ENCODE results near the gene EDRF1.

The EDRF1 gene

DNA sequence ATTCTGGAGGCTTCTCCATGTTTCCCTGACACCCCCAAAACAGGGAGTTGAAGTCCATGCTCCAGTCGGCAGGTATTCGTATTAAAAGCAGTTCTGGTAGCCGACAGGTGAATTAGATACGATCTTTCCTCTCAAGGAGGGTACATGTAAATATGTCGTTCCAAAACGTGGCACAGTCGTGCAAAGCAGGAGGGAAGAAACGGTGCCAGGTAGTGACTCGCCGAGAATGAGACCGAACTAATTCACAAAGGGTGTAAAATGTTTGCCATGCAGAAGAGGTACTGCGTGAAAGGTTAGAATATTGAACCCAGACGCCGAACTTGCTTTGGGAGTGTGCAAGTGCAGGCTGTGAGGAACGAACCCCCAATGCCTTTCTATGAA is 483 bp downstream of the EDRF1 start:
- no peak for ATAC-seq
- TF ChIP-seq BACH2 (CRISPR knock-in tag; IDR thresholded peaks at IDR 0.05; ENCODE audit: borderline replicate concordance) (no peak), ZC3H10 (CRISPR knock-in tag; IDR thresholded peaks at IDR 0.05) (no peak), ZFP3 (CRISPR knock-in tag; IDR thresholded peaks at IDR 0.05) (no peak), CSDC2 (CRISPR knock-in tag; IDR thresholded peaks at IDR 0.05) (no peak), ZNF565 (CRISPR knock-in tag; conservative IDR thresholded peaks at IDR 0.05; ENCODE audit: low read depth) (no peak), SNAI2 (CRISPR knock-in tag; IDR thresholded peaks at IDR 0.05) (no peak), ZNF8 (CRISPR knock-in tag; IDR thresholded peaks at IDR 0.05) (no peak), OSR1 (CRISPR knock-in tag; IDR thresholded peaks at IDR 0.05) (no peak)
- TF ChIP-seq, protein P1, sequence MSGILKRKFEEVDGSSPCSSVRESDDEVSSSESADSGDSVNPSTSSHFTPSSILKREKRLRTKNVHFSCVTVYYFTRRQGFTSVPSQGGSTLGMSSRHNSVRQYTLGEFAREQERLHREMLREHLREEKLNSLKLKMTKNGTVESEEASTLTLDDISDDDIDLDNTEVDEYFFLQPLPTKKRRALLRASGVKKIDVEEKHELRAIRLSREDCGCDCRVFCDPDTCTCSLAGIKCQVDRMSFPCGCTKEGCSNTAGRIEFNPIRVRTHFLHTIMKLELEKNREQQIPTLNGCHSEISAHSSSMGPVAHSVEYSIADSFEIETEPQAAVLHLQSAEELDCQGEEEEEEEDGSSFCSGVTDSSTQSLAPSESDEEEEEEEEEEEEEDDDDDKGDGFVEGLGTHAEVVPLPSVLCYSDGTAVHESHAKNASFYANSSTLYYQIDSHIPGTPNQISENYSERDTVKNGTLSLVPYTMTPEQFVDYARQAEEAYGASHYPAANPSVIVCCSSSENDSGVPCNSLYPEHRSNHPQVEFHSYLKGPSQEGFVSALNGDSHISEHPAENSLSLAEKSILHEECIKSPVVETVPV (CRISPR knock-in tag; IDR thresholded peaks at IDR 0.05), result no peak
- TF ChIP-seq, protein P2, sequence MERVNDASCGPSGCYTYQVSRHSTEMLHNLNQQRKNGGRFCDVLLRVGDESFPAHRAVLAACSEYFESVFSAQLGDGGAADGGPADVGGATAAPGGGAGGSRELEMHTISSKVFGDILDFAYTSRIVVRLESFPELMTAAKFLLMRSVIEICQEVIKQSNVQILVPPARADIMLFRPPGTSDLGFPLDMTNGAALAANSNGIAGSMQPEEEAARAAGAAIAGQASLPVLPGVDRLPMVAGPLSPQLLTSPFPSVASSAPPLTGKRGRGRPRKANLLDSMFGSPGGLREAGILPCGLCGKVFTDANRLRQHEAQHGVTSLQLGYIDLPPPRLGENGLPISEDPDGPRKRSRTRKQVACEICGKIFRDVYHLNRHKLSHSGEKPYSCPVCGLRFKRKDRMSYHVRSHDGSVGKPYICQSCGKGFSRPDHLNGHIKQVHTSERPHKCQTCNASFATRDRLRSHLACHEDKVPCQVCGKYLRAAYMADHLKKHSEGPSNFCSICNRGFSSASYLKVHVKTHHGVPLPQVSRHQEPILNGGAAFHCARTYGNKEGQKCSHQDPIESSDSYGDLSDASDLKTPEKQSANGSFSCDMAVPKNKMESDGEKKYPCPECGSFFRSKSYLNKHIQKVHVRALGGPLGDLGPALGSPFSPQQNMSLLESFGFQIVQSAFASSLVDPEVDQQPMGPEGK (CRISPR knock-in tag; IDR thresholded peaks at IDR 0.05; ENCODE audit: borderline replicate concordance), result no peak

DNA sequence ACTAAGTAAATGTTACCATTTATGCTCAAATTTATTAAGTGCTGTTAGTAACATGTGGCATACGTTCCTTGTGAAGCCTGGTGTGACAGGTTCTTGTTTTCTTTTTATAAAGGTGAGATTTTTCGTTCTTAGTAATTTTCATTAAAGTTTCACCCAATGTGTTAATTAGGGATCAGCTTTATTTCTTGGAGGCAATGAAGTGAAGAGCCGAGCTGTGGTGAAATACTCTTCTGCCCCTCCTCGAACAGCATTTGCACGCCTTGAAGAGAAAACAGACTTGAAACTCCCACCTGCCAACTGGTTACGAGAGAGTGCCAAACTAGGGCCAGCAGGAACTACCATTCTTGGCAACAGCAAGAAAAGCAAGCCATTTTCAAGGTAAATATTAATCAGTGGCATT is 1.5 kb downstream of the EDRF1 start:
- no peak for ATAC-seq
- TF ChIP-seq RARB (CRISPR knock-in tag; IDR thresholded peaks at IDR 0.05) (no peak), PPARA (CRISPR knock-in tag; IDR thresholded peaks at IDR 0.05; ENCODE audit: borderline replicate concordance) (no peak), SNAI2 (CRISPR knock-in tag; IDR thresholded peaks at IDR 0.05) (no peak), ESRRG (CRISPR knock-in tag; IDR thresholded peaks at IDR 0.05) (no peak)
- TF ChIP-seq, protein P3, sequence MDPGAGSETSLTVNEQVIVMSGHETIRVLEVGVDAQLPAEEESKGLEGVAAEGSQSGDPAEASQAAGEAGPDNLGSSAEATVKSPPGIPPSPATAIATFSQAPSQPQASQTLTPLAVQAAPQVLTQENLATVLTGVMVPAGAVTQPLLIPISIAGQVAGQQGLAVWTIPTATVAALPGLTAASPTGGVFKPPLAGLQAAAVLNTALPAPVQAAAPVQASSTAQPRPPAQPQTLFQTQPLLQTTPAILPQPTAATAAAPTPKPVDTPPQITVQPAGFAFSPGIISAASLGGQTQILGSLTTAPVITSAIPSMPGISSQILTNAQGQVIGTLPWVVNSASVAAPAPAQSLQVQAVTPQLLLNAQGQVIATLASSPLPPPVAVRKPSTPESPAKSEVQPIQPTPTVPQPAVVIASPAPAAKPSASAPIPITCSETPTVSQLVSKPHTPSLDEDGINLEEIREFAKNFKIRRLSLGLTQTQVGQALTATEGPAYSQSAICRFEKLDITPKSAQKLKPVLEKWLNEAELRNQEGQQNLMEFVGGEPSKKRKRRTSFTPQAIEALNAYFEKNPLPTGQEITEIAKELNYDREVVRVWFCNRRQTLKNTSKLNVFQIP (CRISPR knock-in tag; IDR thresholded peaks at IDR 0.05; ENCODE audit: borderline replicate concordance, low read depth), result no peak
- TF ChIP-seq, protein P4, sequence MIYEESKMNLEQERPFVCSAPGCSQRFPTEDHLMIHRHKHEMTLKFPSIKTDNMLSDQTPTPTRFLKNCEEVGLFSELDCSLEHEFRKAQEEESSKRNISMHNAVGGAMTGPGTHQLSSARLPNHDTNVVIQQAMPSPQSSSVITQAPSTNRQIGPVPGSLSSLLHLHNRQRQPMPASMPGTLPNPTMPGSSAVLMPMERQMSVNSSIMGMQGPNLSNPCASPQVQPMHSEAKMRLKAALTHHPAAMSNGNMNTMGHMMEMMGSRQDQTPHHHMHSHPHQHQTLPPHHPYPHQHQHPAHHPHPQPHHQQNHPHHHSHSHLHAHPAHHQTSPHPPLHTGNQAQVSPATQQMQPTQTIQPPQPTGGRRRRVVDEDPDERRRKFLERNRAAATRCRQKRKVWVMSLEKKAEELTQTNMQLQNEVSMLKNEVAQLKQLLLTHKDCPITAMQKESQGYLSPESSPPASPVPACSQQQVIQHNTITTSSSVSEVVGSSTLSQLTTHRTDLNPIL (CRISPR knock-in tag; IDR thresholded peaks at IDR 0.05; ENCODE audit: low read depth), result no peak
- TF ChIP-seq, protein P5, sequence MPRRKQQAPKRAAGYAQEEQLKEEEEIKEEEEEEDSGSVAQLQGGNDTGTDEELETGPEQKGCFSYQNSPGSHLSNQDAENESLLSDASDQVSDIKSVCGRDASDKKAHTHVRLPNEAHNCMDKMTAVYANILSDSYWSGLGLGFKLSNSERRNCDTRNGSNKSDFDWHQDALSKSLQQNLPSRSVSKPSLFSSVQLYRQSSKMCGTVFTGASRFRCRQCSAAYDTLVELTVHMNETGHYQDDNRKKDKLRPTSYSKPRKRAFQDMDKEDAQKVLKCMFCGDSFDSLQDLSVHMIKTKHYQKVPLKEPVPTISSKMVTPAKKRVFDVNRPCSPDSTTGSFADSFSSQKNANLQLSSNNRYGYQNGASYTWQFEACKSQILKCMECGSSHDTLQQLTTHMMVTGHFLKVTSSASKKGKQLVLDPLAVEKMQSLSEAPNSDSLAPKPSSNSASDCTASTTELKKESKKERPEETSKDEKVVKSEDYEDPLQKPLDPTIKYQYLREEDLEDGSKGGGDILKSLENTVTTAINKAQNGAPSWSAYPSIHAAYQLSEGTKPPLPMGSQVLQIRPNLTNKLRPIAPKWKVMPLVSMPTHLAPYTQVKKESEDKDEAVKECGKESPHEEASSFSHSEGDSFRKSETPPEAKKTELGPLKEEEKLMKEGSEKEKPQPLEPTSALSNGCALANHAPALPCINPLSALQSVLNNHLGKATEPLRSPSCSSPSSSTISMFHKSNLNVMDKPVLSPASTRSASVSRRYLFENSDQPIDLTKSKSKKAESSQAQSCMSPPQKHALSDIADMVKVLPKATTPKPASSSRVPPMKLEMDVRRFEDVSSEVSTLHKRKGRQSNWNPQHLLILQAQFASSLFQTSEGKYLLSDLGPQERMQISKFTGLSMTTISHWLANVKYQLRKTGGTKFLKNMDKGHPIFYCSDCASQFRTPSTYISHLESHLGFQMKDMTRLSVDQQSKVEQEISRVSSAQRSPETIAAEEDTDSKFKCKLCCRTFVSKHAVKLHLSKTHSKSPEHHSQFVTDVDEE (CRISPR knock-in tag; IDR thresholded peaks at IDR 0.05), result no peak

DNA sequence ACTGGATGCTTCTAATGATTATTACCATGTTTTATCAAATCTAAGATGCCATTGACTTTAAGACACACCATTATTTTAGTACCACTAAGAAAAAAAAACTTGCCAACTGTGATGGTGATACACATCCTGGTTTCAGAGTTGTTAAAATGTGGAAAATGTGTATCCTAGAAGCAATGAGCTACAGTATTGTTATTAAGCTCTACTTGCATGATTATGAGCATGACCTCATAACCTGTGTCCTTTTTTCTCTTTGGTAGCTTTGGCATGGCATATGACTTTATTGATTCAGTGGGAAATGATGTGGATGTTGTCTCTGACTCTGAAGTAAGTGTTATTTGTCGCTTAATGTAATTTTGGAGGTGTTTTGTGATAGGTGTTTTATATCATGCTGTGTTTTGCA is 3.3 kb downstream of the EDRF1 start:
- TF ChIP-seq ZFP30 (CRISPR knock-in tag; IDR thresholded peaks at IDR 0.05) (no peak), ZFP3 (CRISPR knock-in tag; IDR thresholded peaks at IDR 0.05) (no peak), BACH2 (CRISPR knock-in tag; IDR thresholded peaks at IDR 0.05; ENCODE audit: borderline replicate concordance) (no peak), ZNF565 (CRISPR knock-in tag; conservative IDR thresholded peaks at IDR 0.05; ENCODE audit: low read depth) (no peak), TOX (CRISPR knock-in tag; IDR thresholded peaks at IDR 0.05; ENCODE audit: borderline replicate concordance) (no peak), ZNF70 (CRISPR knock-in tag; IDR thresholded peaks at IDR 0.05) (no peak), PPARA (CRISPR knock-in tag; IDR thresholded peaks at IDR 0.05; ENCODE audit: borderline replicate concordance) (no peak), ISL1 (CRISPR knock-in tag; IDR thresholded peaks at IDR 0.05) (no peak), ZNF8 (CRISPR knock-in tag; IDR thresholded peaks at IDR 0.05) (no peak), TCF4 (CRISPR knock-in tag; IDR thresholded peaks at IDR 0.05; ENCODE audit: borderline replicate concordance) (no peak), CSDC2 (CRISPR knock-in tag; IDR thresholded peaks at IDR 0.05) (no peak), RARB (CRISPR knock-in tag; IDR thresholded peaks at IDR 0.05) (no peak), SNAI2 (CRISPR knock-in tag; IDR thresholded peaks at IDR 0.05) (no peak), ESRRG (CRISPR knock-in tag; IDR thresholded peaks at IDR 0.05) (no peak), OSR1 (CRISPR knock-in tag; IDR thresholded peaks at IDR 0.05) (no peak)
- TF ChIP-seq, protein P1 (CRISPR knock-in tag; IDR thresholded peaks at IDR 0.05), result no peak
- TF ChIP-seq, protein P3 (CRISPR knock-in tag; IDR thresholded peaks at IDR 0.05; ENCODE audit: borderline replicate concordance, low read depth), result no peak
- TF ChIP-seq, protein P4 (CRISPR knock-in tag; IDR thresholded peaks at IDR 0.05; ENCODE audit: low read depth), result no peak

More for the DNA sequence above, 3.3 kb downstream of the EDRF1 start:
- no peak for ATAC-seq
